Measurements from ENCODE around the gene DDR2.
A peak's percentile ranks its signal among the peaks of the same experiment; 100 is the strongest.
"Not testable (repeated sequence)": the region's sequence is repeated elsewhere in the genome, so short reads cannot be mapped to it uniquely, and the experiment has no call there.

The DDR2 gene

DNA sequence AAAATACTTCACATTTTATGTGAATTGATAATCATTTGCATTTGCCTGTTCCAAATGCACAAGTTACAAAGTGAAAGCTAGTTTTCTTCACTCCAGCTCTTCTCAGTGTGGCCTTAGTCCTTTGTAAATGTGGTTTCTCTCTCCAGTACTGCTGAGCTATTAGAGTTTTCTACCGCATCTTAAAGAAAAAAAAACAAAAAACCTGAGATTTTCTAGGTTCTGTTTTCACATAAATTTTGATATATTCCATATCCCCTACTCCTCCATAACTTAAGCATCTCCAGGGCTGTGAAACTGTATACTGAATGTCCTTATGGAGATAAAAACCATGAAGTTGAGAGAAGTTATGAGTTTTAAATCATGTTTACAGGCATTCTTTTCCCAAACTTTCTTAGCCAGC, 162.0 kb downstream of the DDR2 start:
- not testable (repeated sequence) for H3K27ac ChIP-seq (ENCODE audit: low read length); H3K9me3 ChIP-seq (ENCODE audit: control insufficient read depth, low read depth, low read length); H3K4me1 ChIP-seq (ENCODE audit: control insufficient read depth, low read depth, low read length); H3K9ac ChIP-seq (ENCODE audit: low read length); H3K4me3 ChIP-seq (ENCODE audit: low read length); H3K27me3 ChIP-seq (ENCODE audit: control insufficient read depth, insufficient read depth, low read length)
- peaks cover 11% of the 10 kb centered on the region for H3K36me3 ChIP-seq (ENCODE audit: control insufficient read depth, low read depth, low read length)

DNA sequence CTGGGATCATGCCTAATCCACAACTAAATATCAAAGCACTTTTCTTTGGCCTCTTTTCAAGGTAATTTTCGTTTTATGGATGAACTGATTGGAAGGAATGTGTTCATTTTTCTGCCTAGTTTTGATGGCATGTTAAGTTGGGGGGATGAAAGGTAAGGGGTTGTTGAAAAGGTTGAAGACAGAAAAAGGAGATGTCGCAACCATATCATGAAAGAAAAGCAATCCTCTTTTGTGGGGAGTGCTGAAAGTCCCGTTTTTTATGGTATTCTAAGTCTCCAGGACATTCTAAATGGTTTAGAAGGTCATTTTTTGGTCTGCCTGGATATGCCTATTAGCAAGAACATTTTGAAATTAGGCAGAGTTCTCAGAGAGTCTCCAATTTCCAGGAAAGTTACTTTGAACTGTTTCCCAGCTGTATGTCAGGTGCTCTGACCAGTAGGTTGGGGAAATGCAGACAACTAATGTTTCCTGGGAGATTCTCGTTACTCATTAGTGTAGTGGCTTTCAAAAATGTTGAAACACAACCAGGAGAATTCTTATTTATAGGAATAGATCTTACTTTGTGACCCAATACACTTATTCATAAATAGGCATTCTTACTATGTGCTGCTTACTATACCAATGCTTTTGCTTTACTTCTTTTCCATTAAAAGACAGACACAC, 164.5 kb downstream of the DDR2 start:
- H3K36me3 ChIP-seq (ENCODE audit: control insufficient read depth, low read depth, low read length): peaks cover 24% of the 10 kb centered on the region
- not testable (repeated sequence) for H3K4me1 ChIP-seq (ENCODE audit: control insufficient read depth, low read depth, low read length); H3K9me3 ChIP-seq (ENCODE audit: control insufficient read depth, low read depth, low read length); H3K27me3 ChIP-seq (ENCODE audit: control insufficient read depth, insufficient read depth, low read length); H3K27ac ChIP-seq (ENCODE audit: low read length); H3K4me3 ChIP-seq (ENCODE audit: low read length); H3K9ac ChIP-seq (ENCODE audit: low read length)

DNA sequence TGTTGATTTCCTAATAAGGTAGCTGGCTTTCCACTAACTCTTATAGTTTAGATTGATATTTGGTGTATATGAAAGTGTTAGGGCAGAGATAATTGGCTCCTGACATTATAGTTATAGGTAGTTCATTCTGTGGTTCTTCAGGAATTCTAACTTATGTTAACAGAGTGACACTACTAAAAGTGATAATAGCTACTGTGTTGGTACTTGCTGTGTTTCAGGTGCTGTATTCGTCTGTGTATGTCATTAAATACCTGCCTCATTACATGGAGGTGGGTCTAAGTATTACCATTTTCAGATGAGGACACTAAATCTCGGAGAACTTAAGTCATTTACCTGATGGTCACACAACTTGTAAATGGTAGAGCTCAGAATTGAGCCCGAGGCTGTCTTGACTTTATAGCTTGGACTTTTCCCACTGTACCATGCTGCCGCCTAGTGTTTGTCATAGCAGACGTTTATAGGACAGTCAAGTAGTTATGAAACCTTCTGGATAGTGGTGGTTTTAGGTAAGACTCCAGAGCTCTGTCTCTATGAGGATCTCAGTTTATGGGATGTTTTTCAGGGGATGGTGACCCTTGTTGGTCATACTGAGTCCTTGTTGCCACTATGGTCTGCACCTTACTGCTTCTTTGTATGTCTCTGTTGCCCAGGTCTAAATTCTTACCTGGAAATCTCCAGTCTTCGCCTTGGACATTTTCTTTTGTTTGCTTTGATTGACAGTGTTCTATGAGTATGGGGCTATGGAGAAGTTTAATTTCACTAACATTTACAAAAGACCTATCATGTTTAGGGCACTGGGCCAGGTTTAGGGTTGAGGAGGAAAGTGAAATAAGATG, 167.9 kb downstream of the DDR2 start:
- H3K27ac ChIP-seq (ENCODE audit: low read length); H3K4me1 ChIP-seq (ENCODE audit: control insufficient read depth, low read depth, low read length); H3K9me3 ChIP-seq (ENCODE audit: control insufficient read depth, low read depth, low read length); H3K9ac ChIP-seq (ENCODE audit: low read length); H3K4me3 ChIP-seq (ENCODE audit: low read length); H3K27me3 ChIP-seq (ENCODE audit: control insufficient read depth, insufficient read depth, low read length): not testable (repeated sequence)
- peaks cover 38% of the 10 kb centered on the region for H3K36me3 ChIP-seq (ENCODE audit: control insufficient read depth, low read depth, low read length)

DNA sequence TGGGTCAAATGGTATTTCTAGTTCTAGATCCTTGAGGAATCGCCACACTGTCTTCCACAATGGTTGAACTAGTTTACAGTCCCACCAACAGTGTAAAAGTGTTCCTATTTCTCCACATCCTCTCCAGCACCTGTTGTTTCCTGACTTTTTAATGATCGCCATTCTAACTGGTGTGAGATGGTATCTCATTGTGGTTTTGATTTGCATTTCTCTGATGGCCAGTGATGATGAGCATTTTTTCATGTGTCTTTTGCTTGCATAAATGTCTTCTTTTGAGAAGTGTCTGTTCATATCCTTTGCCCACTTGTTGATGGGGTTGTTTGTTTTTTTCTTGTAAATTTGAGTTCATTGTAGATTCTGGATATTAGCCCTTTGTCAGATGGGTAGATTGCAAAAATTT, 175.2 kb downstream of the DDR2 start:
- H3K36me3 ChIP-seq (ENCODE audit: control insufficient read depth, low read depth, low read length): peaks cover 17% of the 10 kb centered on the region
- H3K4me3 ChIP-seq (ENCODE audit: low read length); H3K27ac ChIP-seq (ENCODE audit: low read length); H3K9ac ChIP-seq (ENCODE audit: low read length); H3K9me3 ChIP-seq (ENCODE audit: control insufficient read depth, low read depth, low read length); H3K27me3 ChIP-seq (ENCODE audit: control insufficient read depth, insufficient read depth, low read length); H3K4me1 ChIP-seq (ENCODE audit: control insufficient read depth, low read depth, low read length): not testable (repeated sequence)

DNA sequence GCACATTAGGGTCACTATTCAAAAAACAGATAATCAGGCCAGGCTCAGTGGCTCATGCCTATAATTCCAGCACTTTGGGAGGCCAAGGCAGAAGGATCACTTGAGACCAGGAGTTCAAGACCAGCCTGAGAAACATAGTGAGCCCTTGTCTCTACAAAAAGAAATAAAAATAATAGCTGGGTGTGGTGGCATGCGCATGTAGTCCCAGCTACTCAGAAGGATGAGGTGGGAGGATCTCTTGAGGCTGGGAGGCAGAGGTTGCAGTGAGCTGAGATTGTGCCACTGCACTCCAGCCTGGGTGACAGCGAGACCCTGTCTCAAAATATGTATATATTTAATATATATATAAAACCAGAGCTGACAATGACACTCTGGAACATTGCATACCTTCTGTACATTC, 180.1 kb downstream of the DDR2 start:
- H3K4me1 ChIP-seq (ENCODE audit: control insufficient read depth, low read depth, low read length); H3K36me3 ChIP-seq (ENCODE audit: control insufficient read depth, low read depth, low read length); H3K9me3 ChIP-seq (ENCODE audit: control insufficient read depth, low read depth, low read length); H3K27ac ChIP-seq (ENCODE audit: low read length); H3K4me3 ChIP-seq (ENCODE audit: low read length); H3K9ac ChIP-seq (ENCODE audit: low read length); H3K27me3 ChIP-seq (ENCODE audit: control insufficient read depth, insufficient read depth, low read length): not testable (repeated sequence)

DNA sequence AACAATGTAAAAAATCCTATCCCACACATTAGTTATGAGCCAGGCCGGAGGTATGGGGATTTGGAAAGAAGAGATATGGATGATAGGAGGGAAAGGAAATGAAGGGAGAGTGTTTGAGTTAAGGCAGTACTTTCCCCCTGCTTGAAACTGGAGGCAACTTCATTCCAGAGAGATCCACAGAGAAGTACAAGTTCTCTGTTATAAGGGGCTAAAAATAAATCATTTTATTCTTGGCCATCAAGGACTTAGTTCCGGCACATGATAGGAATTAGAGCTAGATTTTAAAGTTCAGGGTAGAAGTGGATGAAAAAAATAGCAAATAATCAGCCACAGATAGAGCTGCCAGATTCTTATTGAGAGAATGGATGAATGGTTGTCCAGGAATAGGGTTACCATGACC, 185.9 kb downstream of the DDR2 start:
- H3K4me3 ChIP-seq (ENCODE audit: low read length); H3K9ac ChIP-seq (ENCODE audit: low read length); H3K36me3 ChIP-seq (ENCODE audit: control insufficient read depth, low read depth, low read length); H3K27ac ChIP-seq (ENCODE audit: low read length); H3K9me3 ChIP-seq (ENCODE audit: control insufficient read depth, low read depth, low read length); H3K4me1 ChIP-seq (ENCODE audit: control insufficient read depth, low read depth, low read length): not testable (repeated sequence)
- H3K27me3 ChIP-seq (ENCODE audit: control insufficient read depth, insufficient read depth, low read length): peaks cover 11% of the 10 kb centered on the region

DNA sequence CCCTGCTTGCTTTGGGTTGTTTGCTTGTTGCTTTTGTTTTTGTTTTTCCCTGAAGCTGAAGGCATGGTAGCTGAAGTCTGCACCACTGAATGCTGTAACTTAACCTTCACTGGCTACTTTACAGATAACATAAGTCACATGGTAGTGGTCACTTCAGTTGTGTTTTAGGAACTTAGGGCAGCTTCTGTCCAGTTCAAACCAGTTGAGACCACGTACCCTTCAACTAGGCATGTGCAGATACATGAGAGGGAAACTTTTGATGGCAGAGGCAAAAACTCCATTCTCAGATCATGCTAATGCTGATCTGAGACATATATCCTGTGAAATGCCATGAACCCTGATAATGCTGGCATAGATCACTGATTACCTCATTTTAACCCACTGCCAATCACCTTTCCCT, 186.4 kb downstream of the DDR2 start:
- H3K27me3 ChIP-seq (ENCODE audit: control insufficient read depth, insufficient read depth, low read length): peaks cover 12% of the 10 kb centered on the region
- H3K27ac ChIP-seq (ENCODE audit: low read length); H3K4me1 ChIP-seq (ENCODE audit: control insufficient read depth, low read depth, low read length); H3K9me3 ChIP-seq (ENCODE audit: control insufficient read depth, low read depth, low read length); H3K36me3 ChIP-seq (ENCODE audit: control insufficient read depth, low read depth, low read length); H3K4me3 ChIP-seq (ENCODE audit: low read length); H3K9ac ChIP-seq (ENCODE audit: low read length): not testable (repeated sequence)

DNA sequence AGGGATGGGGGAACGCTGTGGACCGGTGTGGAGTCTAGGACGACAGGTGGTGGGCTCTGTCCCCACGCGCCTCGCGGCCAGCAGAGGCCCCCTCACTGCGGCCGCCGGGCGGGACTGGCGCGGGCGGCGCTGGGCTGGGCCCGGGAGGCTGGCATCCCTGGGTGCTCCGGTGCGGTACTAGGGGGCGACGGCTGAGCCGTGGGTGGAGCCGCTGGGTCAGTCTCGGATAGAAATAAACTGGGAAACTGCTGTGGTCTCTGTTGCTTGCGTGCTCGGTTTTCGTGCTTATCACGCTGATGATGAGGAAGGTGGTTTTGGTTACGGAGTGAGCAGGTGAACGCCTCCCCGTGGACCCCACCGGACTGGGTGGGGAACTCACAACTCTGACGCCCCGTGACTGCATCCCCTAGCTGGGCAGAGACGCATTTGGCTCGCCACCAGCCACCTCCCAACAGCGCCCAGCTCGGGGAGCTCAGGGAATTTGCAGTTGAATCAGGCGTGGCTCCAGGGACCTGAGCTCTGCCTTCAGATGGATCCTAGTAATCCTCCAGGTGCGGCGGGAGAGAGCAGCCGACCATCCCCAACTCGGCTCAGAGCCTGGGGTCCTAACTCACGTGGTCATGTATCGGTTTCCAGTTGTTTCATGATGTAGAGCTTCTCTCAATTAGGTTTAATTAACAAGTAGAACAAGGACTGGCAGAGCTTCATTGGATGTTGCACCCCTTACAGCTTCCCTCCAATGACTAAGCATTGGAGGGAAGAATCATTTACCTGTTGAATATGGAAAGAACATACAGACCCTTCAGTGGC, 190.3 kb downstream of the DDR2 start:
- Histone ChIP-seq H3K4me3 (ENCODE audit: low read length) (peak overlapping the region; percentile 77), H3K4me1 (ENCODE audit: control insufficient read depth, low read depth, low read length) (peaks cover 9% of the 10 kb centered on the region), H3K9me3 (ENCODE audit: control insufficient read depth, low read depth, low read length) (no peaks in the 10 kb centered on the region), H3K27ac (ENCODE audit: low read length) (no peak overlapping the region), H3K9ac (ENCODE audit: low read length) (peak overlapping the region; percentile 18), H3K27me3 (ENCODE audit: control insufficient read depth, insufficient read depth, low read length) (peaks cover 12% of the 10 kb centered on the region), H3K36me3 (ENCODE audit: control insufficient read depth, low read depth, low read length) (no peaks in the 10 kb centered on the region)

DNA sequence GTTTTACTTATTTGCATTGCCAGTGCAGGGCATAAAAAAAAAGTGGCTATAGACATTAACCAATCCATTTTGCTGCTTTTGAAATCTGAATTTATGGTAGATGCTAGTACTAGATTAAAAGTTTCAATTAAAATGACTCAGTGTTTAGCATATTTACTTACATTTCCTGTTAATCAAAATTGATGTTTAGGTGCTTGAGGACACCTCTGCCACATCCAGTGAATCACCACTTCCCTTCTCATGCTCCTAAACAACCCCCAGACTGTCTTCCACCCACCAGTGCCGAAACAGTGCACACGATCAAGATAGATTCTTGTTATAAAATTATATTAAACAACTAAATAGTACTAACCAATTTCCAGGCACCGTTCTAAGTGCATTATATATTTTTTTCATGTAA, 191.0 kb downstream of the DDR2 start:
- H3K4me1 ChIP-seq (ENCODE audit: control insufficient read depth, low read depth, low read length): peaks cover 9% of the 10 kb centered on the region

DNA sequence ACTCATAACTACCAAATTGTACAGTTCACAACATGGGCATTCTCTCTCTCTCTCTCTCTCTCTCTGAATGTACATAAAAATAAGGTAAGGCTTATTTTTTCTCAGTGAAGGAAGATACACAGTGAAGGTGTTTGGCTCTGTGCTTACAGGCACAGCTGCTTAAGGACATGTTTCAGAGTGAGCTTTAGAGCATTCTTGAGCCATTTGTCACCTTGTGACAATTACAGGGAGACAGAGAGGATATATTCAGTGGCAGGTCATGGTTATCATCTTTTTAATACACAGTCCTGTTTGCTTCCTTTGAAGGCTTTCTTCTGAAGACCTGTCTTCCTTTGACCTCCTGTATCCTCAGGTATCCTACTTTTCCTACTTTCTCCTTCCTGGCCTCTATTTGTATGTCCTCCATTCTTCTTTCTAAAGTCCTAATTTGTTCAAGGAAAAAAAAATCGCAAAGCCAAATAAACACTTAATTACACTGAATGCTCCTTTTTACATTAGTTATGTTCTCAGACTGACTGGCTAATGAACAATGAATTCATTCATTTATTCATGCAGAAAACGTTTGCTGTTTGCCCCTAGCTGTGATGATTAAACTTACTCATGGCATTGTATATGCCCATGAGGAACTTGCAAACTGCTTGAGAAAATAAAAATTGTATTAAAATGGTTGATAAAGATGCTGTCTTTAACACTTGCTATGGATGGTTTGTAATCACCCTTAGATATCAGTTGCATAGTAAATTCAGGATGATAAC, 191.7 kb downstream of the DDR2 start:
- Histone ChIP-seq H3K9me3 (ENCODE audit: control insufficient read depth, low read depth, low read length) (no peaks in the 10 kb centered on the region), H3K27ac (ENCODE audit: low read length) (no peak overlapping the region), H3K36me3 (ENCODE audit: control insufficient read depth, low read depth, low read length) (no peaks in the 10 kb centered on the region), H3K4me3 (ENCODE audit: low read length) (no peak overlapping the region), H3K27me3 (ENCODE audit: control insufficient read depth, insufficient read depth, low read length) (peaks cover 12% of the 10 kb centered on the region), H3K4me1 (ENCODE audit: control insufficient read depth, low read depth, low read length) (peaks cover 9% of the 10 kb centered on the region), H3K9ac (ENCODE audit: low read length) (no peak overlapping the region)

More for the DNA sequence above, 191.0 kb downstream of the DDR2 start:
- Histone ChIP-seq H3K4me3 (ENCODE audit: low read length) (peak overlapping the region; percentile 77), H3K36me3 (ENCODE audit: control insufficient read depth, low read depth, low read length) (no peaks in the 10 kb centered on the region), H3K27ac (ENCODE audit: low read length) (no peak overlapping the region), H3K9ac (ENCODE audit: low read length) (peak overlapping the region; percentile 18), H3K9me3 (ENCODE audit: control insufficient read depth, low read depth, low read length) (no peaks in the 10 kb centered on the region), H3K27me3 (ENCODE audit: control insufficient read depth, insufficient read depth, low read length) (peaks cover 12% of the 10 kb centered on the region)

DNA sequence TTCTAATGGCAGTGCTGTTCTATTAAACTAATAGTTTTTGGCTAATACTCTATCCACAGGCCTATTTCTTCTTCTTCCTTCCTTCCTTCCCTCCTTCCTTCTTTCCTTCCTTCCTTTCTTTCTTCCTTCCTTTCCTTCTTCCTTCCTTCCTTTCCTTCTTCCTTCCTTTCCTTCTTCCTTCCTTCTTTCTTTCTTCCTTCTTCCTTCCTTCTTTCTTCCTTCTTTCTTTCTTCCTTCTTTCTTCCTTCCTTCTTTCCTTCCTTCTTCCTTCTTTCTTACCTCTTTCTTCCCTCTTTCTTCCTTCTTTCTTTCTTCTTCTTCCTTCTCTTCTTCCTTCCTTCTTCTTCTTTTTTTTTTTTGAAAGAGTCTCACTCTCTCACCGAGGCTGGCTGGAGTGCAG, 197.0 kb downstream of the DDR2 start:
- no peaks in the 10 kb centered on the region for H3K27me3 ChIP-seq (ENCODE audit: control insufficient read depth, insufficient read depth, low read length)
- H3K4me3 ChIP-seq (ENCODE audit: low read length): no peak overlapping the region
- no peaks in the 10 kb centered on the region for H3K4me1 ChIP-seq (ENCODE audit: control insufficient read depth, low read depth, low read length)
- H3K9ac ChIP-seq (ENCODE audit: low read length): no peak overlapping the region
- H3K27ac ChIP-seq (ENCODE audit: low read length): no peak overlapping the region
- H3K9me3 ChIP-seq (ENCODE audit: control insufficient read depth, low read depth, low read length): no peaks in the 10 kb centered on the region
- no peaks in the 10 kb centered on the region for H3K36me3 ChIP-seq (ENCODE audit: control insufficient read depth, low read depth, low read length)
